NCI-H146 treated with DMSO at 0.1 percent for 48 hours (cell line): Measurements from ENCODE around the gene DNAJC25.
A peak's percentile ranks its signal among the peaks of the same experiment; 100 is the strongest.
"Not testable (repeated sequence)": the region's sequence is repeated elsewhere in the genome, so short reads cannot be mapped to it uniquely, and the experiment has no call there.

Source experiments
- DNase-seq: peaks from one replicate; lab custom pipeline; 2025; ENCODE audit not compliant: unreplicated experiment; lab: John Stamatoyannopoulos, UW

The DNAJC25 gene

DNA sequence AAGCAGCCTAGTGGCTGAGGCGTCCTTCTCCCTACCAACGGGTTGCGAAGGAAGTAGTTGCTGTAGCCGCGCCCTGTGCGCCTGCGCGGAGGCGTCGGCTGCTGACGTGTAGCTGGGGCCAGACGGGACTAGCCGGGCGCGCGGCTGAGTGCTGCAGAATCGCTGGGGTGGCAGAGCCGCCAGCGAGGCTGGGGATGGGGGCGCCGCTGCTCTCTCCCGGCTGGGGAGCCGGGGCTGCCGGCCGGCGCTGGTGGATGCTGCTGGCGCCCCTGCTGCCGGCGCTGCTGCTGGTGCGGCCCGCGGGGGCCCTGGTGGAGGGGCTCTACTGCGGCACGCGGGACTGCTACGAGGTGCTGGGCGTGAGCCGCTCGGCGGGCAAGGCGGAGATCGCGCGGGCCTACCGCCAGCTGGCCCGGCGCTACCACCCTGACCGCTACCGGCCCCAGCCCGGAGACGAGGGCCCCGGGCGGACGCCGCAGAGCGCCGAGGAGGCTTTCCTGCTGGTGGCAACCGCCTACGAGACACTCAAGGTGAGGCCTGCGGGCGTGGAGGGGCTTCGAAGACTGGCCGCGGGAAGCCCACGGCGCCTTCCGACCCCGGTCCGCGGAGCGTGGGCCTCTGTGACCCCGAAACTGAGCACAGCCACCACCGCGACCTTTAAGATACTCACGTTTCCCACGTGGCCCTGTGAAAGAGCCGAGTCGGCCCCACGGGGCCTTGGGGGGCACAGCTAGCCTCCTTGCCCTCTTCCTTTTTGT is at the start of gene DNAJC25:
Gene DNAJC25, plus strand, starts transcription at position 121 of the 758 bp plus-strand sequence. Its CDS starts 74 bp downstream, at position 195.
- DNase-seq = peak; percentile 92

DNA sequence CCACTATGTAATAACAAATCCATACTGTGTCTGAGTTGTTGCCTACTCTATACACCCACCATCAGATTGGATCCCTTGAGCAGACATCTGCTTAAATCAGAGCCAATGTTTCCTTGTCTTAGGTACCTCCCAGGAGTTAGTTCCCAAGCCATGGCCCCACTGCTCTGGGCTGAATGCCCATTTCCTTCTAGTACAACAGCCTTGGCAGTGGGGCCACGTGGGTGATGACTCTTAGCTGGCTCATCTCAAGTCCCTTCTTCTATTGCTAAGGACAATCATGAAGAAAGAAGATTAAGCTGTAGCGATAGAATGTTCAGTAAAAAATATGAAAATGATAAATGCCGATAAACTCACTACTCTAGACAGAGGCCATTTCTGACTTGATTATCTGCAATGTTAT is 48.2 kb upstream of the DNAJC25 start:
- DNase-seq = no peak

DNA sequence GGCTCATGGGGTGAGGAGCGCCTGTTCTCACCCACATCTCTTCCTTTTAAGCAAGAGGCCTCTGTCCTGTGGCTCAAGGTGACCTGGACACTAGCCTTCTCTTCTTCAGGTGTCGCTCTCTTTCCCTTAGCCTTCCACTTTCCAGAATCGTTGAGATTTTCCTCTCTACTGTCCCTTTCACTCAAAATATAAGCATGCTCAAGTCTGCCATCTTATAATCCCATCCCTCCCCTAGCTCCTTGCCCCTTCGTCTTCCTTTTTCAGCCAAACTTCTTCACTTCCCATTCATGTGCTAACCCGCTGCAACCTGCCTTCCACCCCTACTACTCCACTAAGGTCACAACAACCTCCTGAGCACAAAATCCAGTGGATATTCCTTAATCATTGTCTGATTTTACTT is 44.8 kb upstream of the DNAJC25 start:
- no peak for DNase-seq

DNA sequence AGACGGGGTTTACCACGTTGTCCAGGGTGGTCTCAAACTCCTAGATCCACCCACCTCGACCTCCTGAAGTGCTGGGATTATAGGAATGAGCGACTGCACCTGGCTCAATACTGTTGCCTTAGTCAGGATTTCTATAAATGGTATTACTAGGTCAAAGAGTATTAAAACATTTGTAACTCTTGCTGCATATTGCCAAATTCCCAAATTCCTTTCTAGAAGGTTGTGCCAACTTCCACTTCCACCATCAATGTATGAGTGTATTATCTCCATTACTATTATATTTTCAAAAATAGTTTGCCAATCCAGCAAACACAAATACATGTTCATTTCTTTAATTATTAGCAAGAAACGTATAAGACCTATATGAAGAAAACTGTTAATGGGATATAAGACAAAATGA is 42.3 kb upstream of the DNAJC25 start:
- no peak for DNase-seq

DNA sequence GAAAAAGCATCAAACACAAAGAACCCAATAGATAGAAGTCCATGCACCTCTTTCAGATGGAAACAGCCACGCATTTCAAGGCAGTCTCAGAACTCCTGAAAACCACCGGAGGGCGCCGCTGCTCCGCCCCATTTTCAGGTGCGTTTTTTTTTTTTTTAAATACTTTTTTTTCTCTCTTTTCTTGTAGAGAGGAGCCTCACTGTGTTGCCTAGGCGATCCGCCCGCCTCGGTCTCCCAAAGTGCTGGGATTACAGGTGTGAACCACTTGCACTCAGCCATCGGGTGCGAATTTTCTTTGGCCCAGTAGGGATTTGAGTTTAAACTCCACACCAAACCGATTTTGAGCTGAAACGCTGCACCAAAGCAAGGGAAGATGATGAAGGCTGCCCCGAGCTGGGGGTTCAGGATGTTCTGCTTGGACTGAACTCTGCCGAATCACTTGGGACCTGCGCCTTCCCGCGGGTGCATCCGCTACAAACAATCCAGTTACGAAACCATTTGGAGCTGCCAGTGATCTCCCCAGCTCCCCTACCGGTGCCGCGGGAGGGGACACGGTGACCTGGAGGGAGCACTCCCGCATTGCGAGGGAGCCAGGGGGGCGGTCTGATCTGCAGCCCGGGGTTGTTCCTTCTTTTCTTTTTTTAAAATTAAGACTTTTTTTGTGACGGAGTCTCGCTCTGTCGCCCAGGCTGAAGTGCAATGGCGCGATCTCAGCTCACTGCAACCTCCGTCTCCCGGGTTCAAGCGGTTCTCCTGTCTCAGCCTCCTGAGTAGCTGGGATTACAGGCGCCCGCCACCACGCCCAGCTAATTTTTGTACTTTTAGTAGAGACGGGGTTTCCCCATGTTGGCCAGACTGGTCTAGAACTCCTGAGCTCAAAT is 33.0 kb upstream of the DNAJC25 start:
- DNase-seq = peak; percentile 26

DNA sequence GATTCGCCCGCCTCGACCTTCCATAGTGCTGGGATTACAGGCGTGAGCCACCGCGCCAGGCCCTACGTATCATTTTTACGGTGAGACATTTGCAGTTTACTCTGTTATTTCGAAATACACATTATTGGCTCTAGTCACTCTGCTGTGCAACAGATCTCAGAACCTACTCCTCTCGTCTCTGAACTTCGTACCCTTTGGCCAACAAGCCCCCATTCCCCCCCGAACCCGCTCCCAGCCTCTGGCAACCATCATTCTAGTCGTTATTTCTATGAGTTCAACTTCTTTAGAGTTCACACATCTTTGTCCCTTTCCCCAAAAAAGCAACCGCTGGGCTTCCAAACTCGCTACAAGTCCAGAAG is 32.4 kb upstream of the DNAJC25 start:
- no peak for DNase-seq

DNA sequence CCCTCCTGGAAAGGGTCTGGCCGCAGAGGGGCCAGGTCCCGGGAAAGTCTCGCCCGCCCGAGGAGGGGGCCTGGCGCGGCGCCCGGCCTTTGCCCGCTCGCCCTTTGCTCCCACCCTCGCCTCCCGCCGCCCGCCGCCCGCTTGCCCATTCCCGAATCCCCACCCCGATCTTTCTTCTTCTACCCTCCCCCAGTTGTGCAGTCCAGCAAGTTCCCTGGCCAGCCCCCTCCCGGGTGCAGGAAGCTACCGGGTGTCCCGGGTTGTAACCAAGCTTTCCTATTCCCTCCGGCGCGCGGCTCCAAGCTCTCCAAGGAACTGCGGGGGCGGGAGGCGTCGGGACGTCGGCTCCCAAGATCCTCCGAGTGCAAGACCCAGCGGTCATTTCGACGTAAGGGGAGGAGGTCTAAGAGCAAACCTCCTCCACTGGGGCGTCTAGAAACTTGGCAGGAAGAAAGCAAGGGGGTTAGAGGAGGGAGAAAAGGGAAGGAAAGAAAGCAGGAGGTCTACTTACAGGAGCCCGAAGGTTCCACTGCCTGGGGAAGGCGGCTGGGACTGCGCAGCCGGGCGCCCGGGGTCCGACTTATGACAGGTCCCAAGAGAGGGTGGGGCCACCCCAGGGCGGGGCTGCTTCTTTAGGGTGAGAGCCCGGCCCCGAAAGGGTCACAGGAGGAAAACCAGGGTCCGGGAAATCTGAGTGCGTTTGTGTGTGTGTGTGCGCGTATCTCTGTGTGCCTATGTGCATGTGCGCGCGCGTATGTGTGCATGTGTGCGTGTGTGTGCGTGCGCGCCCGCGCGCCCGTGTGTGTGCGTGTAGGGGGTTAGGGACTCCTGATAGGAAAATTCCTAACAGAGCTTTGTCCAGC is 31.8 kb upstream of the DNAJC25 start, which contains the start of gene PTGR1:
Gene PTGR1, minus strand, starts transcription at position 556 of the 863 bp plus-strand sequence. CDS start 2,225 bp downstream, outside the sequence.
- peak; percentile 3 for DNase-seq

DNA sequence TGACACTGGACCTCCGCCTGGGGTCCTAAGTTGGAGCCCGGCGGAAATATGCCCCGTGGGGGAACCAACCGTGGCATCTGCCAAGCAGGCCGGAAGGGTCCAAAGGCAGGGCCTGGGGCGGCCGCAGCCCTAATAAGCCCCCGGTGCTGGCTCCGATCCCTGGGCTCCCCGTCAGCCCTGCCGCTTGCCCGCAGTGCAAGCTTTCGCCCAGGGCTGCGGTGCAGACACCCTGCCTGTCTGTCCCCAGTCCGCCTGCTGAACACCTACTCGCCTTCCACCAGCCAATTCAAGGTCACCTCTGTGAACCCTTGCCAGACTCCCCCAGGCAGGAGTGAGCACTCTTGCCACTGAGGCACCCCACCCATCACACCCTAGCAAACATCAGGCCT is 31.2 kb upstream of the DNAJC25 start:
- DNase-seq = no peak

DNA sequence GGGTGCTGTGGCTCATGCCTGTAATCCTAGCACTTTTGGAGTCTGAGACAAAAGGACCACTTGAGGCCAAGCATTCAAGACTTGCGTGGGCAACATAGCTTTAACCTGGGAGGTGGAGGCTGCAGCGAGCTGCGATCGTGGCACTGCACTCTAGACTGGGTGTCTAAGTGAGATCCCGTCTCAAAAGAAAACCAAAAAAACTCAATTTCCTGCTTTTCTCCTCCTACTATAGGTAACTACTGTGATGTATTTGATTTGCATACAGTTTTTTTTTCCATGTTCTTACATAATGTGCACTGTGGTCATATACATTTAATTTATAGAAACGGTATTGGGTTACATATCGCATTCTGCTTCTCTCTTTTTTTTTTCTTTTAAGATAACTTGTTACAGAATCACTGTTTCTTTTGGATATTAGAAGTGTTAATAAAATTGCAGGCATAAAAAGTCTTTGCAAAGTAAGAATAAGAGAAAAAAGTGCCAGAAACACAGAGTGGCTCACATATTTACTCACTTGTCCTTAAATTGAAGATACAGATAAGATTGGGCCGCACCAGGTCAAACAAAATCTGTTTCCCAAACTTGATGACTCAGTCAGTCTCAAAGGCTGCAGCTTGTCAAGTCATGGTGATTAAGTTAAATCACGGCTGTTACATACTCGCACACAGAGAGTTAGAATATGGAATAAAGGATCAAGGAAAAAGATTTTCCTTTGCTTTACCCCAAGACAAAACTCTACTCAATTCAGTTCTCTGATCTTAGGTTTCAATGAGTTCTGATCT is 29.7 kb upstream of the DNAJC25 start:
- DNase-seq = no peak

DNA sequence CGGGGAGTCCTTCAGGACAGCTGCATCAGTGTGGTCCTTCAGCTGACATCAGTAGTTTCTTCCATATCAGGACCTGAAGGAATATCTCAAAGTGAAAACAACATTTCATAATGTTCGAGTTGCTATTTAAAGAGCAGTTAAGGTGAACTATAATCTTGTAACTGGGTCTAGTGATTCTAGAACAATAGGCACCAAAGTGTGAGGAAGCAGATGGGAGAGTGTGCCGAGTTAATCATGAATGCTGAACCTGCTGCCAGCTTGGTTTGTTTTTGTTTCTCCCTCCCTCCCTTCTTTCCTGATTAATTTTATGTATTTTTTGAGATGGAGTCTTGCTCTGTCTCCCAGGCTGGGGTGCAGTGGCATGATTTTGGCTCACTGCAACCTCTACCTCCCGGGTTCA is 28.1 kb upstream of the DNAJC25 start:
- DNase-seq = no peak

DNA sequence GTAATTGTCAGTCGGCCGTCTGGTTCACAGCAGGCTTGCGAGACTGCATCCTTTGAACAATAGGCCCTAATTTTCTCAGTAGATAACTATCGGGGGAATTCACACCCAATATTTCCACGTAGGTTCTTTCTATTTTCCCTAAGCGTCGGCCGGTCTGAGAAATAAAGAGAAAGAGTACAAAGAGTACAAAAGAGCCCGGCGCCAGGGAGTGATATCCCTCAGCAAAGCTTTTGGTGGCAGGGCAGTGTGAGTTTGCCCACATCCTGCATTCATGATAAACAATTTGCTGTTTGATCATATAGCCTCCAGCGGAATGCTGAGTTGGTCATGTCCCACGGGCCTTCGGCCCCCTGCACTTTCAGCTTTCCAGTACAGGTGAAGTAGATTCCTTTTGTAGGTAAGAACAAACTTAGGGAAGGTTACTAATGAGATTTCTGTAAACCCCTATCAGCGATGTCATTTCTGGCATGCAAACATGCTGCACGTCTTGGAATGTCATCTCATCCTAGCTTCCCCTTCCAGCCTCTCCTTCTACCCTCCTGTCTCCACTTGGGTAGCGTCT is 27.0 kb upstream of the DNAJC25 start:
- DNase-seq = no peak

DNA sequence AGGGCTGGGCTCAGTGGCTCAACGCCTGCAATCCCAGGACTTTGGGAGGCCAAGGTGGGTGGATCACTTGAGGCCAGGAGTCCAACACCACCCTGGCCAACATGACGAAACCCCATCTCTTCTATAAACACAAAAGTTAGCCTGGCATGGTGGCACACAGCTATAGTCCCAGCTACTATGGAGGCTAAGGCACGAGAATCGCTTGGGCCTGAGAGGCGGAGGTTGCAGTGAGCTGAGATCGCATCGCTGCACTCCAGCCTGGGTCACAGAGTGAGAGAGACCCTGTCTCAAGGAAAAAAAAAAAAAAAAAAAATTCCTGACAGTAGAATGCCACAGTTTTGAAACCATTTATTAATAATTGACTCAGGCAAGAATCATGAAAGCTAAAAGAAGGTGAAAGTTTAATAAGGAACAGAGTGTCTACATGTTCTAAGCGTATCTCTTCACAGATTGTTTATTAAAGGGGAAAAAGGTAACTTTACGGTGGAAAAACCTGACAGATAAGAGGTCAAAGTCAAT is 26.0 kb upstream of the DNAJC25 start:
- DNase-seq = no peak

DNA sequence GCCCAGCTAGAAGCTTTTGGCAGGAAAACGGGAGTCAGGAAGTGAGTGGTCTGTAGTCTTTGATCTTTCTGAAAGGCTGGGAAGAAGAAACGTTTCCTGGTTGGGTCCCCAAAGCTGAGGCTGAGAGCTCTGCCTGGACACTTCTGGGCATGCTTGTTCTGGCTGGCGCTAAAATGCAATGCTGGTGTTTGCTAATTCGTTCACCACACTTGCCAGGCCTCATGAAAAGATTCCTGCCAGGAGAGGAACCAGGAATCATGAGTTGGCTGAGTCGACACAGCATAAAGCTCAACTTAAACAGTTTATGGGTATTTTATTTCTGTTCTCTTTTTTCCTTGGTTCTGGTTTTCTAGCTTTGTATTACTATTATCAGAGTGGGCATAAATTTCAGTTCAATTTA is 21.0 kb upstream of the DNAJC25 start:
- DNase-seq = no peak

DNA sequence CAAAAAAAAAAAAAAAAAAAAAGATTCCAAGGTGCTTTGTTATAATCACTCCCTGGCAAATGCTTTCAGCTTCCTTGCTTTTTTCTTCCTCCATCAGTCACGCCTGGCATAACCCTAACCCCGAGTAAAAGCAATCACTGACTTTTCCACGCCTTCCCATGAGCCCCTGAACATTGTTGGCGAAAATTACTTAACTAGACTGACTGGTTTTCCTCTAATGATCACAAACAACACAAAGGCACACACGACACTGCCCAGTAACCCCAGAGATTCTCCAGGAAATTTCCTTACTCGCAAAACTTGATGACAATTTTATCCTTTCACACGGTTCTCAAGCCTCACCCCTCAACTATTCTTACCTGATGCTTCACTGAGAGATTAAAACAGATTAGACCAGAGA is 20.3 kb upstream of the DNAJC25 start:
- DNase-seq = no peak

DNA sequence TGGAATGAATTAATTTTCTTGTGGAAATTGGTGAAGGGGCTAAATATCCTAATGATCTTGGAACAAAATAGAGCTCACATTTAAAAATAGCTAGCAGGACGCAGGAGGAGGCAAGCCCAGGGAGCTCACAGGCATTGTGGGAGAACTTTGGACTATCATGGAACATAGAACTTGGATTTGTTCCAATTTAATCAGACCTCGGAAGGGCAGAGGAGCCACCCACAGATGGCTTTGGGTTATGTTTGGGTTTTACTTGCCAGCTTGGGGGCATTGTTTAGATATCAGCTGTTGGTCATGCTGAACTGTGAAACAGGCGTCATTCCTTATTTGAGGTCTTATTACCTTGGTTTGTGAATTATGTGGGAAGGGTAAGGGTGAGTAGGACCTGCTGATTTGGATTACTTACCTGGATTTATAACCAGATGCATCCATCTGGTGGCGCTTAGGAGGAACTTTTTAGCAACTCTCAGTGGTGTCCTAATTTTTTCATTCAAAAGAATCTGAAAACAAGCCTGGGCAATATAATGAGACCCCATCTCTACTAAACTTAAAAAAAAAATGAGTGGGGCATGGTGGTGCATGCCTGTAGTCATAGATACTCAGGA is 17.6 kb upstream of the DNAJC25 start:
- DNase-seq = no peak

DNA sequence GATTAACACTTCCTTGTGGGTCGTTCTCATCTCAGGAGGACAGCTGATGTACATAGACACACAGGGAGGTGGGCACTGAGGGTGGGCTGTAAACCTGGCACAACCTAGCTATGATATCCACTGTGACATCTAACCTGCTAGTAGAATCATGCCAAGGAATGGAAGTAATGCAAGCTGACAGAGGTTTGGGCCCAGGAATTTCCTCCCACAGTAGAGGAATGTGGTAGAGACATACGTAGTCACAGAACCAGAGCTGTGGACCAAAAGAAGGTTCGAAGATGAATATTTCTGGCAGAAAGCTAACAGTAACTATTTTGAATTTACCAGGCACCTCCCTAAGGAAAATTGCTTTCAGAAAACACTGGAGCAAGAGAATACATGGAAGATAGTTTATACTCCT is 15.2 kb upstream of the DNAJC25 start:
- no peak for DNase-seq

DNA sequence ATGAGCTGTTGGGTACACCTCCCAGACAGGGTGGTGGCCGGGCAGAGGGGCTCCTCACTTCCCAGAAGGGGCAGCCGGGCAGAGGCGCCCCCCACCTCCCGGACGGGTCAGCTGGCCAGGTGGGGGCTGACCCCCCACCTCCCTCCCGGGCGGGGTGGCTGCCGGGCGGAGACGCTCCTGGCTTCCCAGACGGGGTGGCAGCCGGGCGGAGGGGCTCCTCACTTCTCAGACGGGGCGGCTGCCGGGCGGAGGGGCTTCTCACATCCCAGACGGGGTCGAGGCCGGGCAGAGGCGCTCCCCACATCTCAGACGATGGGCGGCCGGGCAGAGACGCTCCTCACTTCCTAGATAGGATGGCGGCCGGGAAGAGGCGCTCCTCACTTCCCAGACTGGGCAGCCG is 13.8 kb upstream of the DNAJC25 start:
- not testable (repeated sequence) for DNase-seq

DNA sequence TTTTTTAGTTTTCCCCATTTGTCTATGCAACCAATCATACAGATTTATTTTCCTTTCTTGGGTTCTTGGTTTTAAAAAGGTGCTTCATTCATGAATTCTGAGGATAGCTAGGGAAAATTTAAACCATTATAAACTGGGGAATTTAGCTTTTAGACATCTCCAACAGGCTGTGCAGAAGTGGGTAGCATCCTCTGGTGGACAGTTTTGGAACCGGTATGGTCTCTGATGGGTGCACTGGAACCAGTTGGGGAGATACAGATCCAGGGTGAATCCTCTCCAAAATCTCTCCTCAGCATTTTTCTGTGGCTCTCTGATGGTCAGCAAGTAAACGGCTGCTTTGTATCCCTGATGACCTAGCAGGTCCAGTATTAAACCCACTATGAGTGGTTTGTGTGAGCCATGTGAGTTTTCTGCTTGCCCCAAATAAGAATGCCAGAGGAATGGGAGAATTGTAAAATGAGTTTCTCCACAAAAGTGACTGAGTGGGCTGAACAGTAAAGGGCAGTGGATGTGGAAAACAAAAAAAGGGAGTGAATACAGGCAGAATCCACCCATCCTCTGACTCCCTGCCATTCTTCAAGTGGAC is 9.1 kb upstream of the DNAJC25 start:
- no peak for DNase-seq

DNA sequence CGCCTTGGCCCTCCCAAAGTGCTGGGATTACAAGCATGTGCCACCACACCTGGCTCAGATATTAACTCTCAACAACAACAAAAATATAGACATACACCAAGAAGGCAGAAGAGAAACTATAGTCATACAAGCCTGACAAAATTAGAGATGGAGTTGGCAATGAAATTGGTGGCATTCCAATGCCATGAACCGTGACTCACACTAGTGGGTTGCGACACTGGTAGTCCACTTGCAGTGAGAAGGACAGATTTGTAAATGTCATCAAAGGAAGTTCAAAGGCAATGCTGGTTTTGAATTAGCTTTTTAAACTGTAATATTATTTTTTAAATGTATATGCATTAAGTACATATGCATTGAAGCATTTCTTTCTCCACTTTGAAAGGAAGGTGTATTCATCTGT is 8.5 kb upstream of the DNAJC25 start:
- no peak for DNase-seq
